Skin epidermis (tissue), 12 donors: ENCODE measurements around the gene MYT1.

Experiments
- H3K27ac ChIP-seq, 21 experiments: fragments of 200-600 bp; sonication (generic) in 11 of 21; one replicate each; pipeline ENCODE4 v1.5.0; 2020; ENCODE audit warnings: mild to moderate bottlenecking in 3 of 21, inconsistent platforms in 2 of 21, moderate library complexity in 2 of 21
- H3K4me3 ChIP-seq, 7 experiments: fragments of 200-600 bp; sonication (generic) in 2 of 7; one replicate each; pipeline ENCODE4 v1.5.0; 2020; ENCODE audit warnings: inconsistent platforms in 2 of 7, mild to moderate bottlenecking in 2 of 7, moderate library complexity in 1 of 7

The MYT1 gene

GRCh38 chr20:64138276-64138815 lies 25.9 kb upstream of the MYT1 start:
- Histone ChIP-seq H3K4me3 (no peak overlapping the region), H3K27ac (no peak overlapping the region)

GRCh38 chr20:64139199-64140060 lies 24.8 kb upstream of the MYT1 start:
- no peak overlapping the region for H3K27ac ChIP-seq
- H3K4me3 ChIP-seq, result no peak overlapping the region

GRCh38 chr20:64140061-64140931 lies 24.0 kb upstream of the MYT1 start:
- Histone ChIP-seq H3K4me3 (no peak overlapping the region), H3K27ac (no peak overlapping the region)

- H3K4me3 ChIP-seq, result no peak overlapping the region
- no peak overlapping the region for H3K27ac ChIP-seq
These were observed 23.3 kb upstream of the MYT1 start for GRCh38 chr20:64140956-64141355.

- H3K27ac ChIP-seq, result no peak overlapping the region
- H3K4me3 ChIP-seq, result no peak overlapping the region
These were observed 21.7 kb upstream of the MYT1 start for GRCh38 chr20:64142590-64142989.

- Histone ChIP-seq H3K27ac (no peak overlapping the region), H3K4me3 (no peak overlapping the region)
These were observed 21.0 kb upstream of the MYT1 start for GRCh38 chr20:64143018-64143801.

GRCh38 chr20:64144144-64144912 lies 19.9 kb upstream of the MYT1 start:
- H3K4me3 ChIP-seq, result no peak overlapping the region
- no peak overlapping the region for H3K27ac ChIP-seq

- no peak overlapping the region for H3K4me3 ChIP-seq
- no peak overlapping the region for H3K27ac ChIP-seq
These were observed 18.6 kb upstream of the MYT1 start for GRCh38 chr20:64145458-64146300.

- no peak overlapping the region for H3K27ac ChIP-seq
These were observed 17.8 kb upstream of the MYT1 start for GRCh38 chr20:64146301-64146935.

GRCh38 chr20:64146936-64147477 lies 17.2 kb upstream of the MYT1 start:
- no peak overlapping the region for H3K27ac ChIP-seq
- no peak overlapping the region for H3K4me3 ChIP-seq

More at GRCh38 chr20:64146301-64146935, 17.8 kb upstream of the MYT1 start:
- H3K4me3 ChIP-seq, result no peak overlapping the region

GRCh38 chr20:64148581-64148980 lies 15.7 kb upstream of the MYT1 start:
- Histone ChIP-seq H3K27ac (no peak overlapping the region), H3K4me3 (no peak overlapping the region)

GRCh38 chr20:64149141-64149540 lies 15.1 kb upstream of the MYT1 start:
- no peak overlapping the region for H3K4me3 ChIP-seq
- no peak overlapping the region for H3K27ac ChIP-seq

GRCh38 chr20:64149809-64150560 lies 14.3 kb upstream of the MYT1 start:
- Histone ChIP-seq H3K27ac (no peak overlapping the region), H3K4me3 (no peak overlapping the region)

- Histone ChIP-seq H3K4me3 (no peak overlapping the region), H3K27ac (no peak overlapping the region)
These were observed 13.3 kb upstream of the MYT1 start for GRCh38 chr20:64150756-64151632.

GRCh38 chr20:64151633-64152530 lies 12.4 kb upstream of the MYT1 start:
- Histone ChIP-seq H3K27ac (no peak overlapping the region), H3K4me3 (no peak overlapping the region)
